Ovary (tissue), 3 donors: ENCODE measurements around the gene MSANTD2.

Experiments
- CTCF ChIP-seq, 3 donors: fragments of 450-650 bp in 2 of 3; fragments of 200-600 bp in 1 of 3; IDR thresholded peaks; one replicate each; pipeline versions ENCODE4 v1.5.1 to v1.8.0; 2016 to 2022; ENCODE audit warnings: antibody characterized with exemption in 3 of 3, mild to moderate bottlenecking in 1 of 3
- POLR2A ChIP-seq: fragments of 450-650 bp; IDR thresholded peaks from one replicate; pipeline ENCODE4 v1.6.1; 2017; ENCODE audit warnings: antibody characterized with exemption, mild to moderate bottlenecking, moderate library complexity
- donor health status: DM: no; HTN: no; CAD: no.

- TF ChIP-seq CTCF (IDR thresholded peaks at IDR 0.05): peak in 1 of 3 donors; percentile 20
- TF ChIP-seq POLR2A: no peak
Measured at GRCh38 chr11:124746621-124747243, 53.5 kb downstream of the MSANTD2 start.
